ENCODE results near the gene ACER3. TPM values are rescaled to one million over a fixed set of nuclear protein-coding genes. Genes with fewer than 3 reads are reported as not detected.

ACER3 gene
- total RNA-seq, 1 donor from 2014 or later: 14.7 TPM

DNA sequence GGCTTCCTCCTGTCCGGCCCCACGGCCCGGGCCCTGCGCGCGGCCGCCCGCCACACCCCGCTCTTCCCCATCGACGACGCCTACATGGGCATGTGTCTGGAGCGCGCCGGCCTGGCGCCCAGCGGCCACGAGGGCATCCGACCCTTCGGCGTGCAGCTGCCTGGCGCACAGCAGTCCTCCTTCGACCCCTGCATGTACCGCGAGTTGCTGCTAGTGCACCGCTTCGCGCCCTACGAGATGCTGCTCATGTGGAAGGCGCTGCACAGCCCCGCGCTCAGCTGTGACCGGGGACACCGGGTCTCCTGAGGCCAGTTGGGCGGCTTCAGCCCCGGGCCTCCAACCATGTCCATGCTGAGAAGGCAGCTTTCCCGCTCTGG is 179.7 kb downstream of the ACER3 start:
- H3K9me3 Mint-ChIP-seq (ENCODE audit: low read depth): peaks cover 3% of the 10 kb centered on the region
- TF ChIP-seq, protein P1, sequence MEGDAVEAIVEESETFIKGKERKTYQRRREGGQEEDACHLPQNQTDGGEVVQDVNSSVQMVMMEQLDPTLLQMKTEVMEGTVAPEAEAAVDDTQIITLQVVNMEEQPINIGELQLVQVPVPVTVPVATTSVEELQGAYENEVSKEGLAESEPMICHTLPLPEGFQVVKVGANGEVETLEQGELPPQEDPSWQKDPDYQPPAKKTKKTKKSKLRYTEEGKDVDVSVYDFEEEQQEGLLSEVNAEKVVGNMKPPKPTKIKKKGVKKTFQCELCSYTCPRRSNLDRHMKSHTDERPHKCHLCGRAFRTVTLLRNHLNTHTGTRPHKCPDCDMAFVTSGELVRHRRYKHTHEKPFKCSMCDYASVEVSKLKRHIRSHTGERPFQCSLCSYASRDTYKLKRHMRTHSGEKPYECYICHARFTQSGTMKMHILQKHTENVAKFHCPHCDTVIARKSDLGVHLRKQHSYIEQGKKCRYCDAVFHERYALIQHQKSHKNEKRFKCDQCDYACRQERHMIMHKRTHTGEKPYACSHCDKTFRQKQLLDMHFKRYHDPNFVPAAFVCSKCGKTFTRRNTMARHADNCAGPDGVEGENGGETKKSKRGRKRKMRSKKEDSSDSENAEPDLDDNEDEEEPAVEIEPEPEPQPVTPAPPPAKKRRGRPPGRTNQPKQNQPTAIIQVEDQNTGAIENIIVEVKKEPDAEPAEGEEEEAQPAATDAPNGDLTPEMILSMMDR (IDR thresholded peaks at IDR 0.05; ENCODE audit: unreplicated experiment): no peak
- no peak overlapping the region for H3K27ac Mint-ChIP-seq
- peaks cover 6% of the 10 kb centered on the region for H3K36me3 Mint-ChIP-seq (ENCODE audit: insufficient read depth)
- H3K4me1 Mint-ChIP-seq (ENCODE audit: low read depth): peaks cover 18% of the 10 kb centered on the region
- no peak overlapping the region for H3K4me3 Mint-ChIP-seq (ENCODE audit: low read depth)
- no peak for DNase-seq (ENCODE audit: low spot score, unreplicated experiment)
- peaks cover 63% of the 10 kb centered on the region for H3K27me3 Mint-ChIP-seq

DNA sequence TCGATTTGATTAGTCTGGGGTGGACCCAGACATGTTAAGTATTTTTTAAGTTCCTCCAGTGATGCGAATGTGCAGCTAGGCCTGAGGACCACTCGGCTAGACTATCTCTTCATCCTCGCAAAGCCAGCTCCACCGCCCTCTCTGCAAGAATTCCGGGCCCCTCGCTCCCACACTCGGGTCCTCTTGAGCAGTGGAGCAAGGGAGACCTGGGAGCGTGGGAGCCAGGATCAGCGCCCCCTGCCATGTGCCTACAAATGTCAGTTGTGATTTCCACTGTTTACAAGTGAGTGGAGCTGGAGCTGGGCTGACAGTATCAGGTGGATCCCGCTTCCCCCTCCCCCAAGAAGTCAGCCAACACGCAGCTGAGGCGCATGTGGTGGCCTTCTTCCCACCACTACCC is 180.2 kb downstream of the ACER3 start:
- peaks cover 3% of the 10 kb centered on the region for H3K9me3 Mint-ChIP-seq (ENCODE audit: low read depth)
- DNase-seq (ENCODE audit: low spot score, unreplicated experiment): no peak
- peaks cover 6% of the 10 kb centered on the region for H3K36me3 Mint-ChIP-seq (ENCODE audit: insufficient read depth)
- no peak overlapping the region for H3K27ac Mint-ChIP-seq
- TF ChIP-seq, protein P1 (IDR thresholded peaks at IDR 0.05; ENCODE audit: unreplicated experiment): no peak
- H3K27me3 Mint-ChIP-seq: peaks cover 66% of the 10 kb centered on the region
- H3K4me3 Mint-ChIP-seq (ENCODE audit: low read depth): peak overlapping the region; percentile 34
- H3K4me1 Mint-ChIP-seq (ENCODE audit: low read depth): peaks cover 13% of the 10 kb centered on the region

DNA sequence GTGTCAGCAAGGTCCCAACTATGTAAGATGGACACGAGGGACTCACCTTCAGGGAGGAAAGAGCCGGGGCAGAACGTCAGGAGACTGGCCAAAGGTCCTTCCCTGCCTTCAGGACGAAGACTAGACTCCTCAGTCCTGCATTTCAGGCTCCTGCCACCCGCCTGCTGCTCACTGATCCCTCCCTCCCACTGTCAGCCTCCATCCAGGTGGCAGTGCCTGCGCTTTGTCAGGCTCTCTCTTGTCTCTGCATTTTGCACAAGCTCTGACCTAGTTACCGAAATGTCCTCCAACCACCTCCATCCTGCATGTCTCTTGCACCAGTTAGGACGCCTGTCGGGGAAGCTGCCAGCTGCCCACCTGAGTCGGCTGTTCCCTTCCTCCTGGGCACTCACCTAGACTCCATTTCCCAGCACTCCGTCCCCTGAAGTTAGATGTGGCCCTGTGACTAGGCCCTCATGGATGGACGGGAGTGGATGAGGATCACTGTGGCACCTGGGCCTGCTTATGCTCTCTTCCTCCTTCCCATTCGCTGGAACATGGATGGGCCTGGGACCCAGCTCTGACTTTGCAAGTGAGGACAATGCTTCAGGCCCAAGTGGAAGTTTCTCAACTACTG is 181.5 kb downstream of the ACER3 start:
- Mint-ChIP-seq H3K36me3 (ENCODE audit: insufficient read depth) (peaks cover 6% of the 10 kb centered on the region), H3K27ac (no peak overlapping the region), H3K27me3 (peaks cover 66% of the 10 kb centered on the region), H3K9me3 (ENCODE audit: low read depth) (peaks cover 3% of the 10 kb centered on the region), H3K4me1 (ENCODE audit: low read depth) (peaks cover 5% of the 10 kb centered on the region), H3K4me3 (ENCODE audit: low read depth) (no peak overlapping the region)
- TF ChIP-seq, protein P1 (IDR thresholded peaks at IDR 0.05; ENCODE audit: unreplicated experiment): no peak
- no peak for DNase-seq (ENCODE audit: low spot score, unreplicated experiment)

DNA sequence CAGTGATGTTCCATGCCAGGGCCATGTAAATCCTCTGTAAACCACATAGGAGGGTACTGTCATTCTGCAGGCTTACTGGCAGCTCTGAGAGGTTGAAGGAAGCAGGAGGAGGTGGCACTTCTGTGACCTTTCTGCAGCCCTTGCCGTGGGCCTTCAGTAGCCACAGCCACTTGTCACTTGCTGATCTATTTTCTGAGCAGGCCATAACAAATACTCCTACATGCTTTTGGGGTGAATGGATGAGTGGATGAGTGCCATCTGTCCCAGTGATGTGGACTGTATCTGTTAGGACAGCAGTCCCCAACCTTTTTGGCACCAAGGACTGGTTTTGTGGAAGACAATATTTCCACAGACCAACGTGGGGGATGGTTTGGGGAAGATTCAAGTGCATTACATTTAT is 183.6 kb downstream of the ACER3 start:
- peaks cover 2% of the 10 kb centered on the region for H3K36me3 Mint-ChIP-seq (ENCODE audit: insufficient read depth)
- no peaks in the 10 kb centered on the region for H3K9me3 Mint-ChIP-seq (ENCODE audit: low read depth)
- peaks cover 4% of the 10 kb centered on the region for H3K4me1 Mint-ChIP-seq (ENCODE audit: low read depth)
- no peak overlapping the region for H3K27ac Mint-ChIP-seq
- no peak overlapping the region for H3K4me3 Mint-ChIP-seq (ENCODE audit: low read depth)
- no peak for DNase-seq (ENCODE audit: low spot score, unreplicated experiment)
- TF ChIP-seq, protein P1 (IDR thresholded peaks at IDR 0.05; ENCODE audit: unreplicated experiment): no peak
- peaks cover 48% of the 10 kb centered on the region for H3K27me3 Mint-ChIP-seq

DNA sequence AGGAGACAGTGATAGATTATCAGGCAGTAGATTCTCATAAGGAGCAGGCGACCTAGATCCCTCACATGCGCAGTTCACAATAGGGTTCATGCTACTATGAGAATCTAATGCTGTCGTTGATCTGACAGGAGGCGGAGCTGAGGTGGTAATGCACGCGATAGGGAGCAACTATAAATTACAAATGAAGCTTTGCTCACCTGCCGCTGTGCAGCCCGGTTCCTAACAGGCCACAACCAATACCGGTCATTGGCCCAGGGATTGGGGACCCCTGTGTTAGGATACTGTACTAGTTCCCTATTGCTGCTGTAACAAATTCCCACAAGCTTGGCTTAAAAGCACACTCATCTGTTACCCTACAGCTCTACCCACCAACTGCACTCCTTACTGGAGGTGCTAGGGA is 184.2 kb downstream of the ACER3 start:
- Mint-ChIP-seq H3K27ac (no peak overlapping the region), H3K36me3 (ENCODE audit: insufficient read depth) (peaks cover 2% of the 10 kb centered on the region)
- DNase-seq (ENCODE audit: low spot score, unreplicated experiment): no peak

More for the DNA sequence above, 184.2 kb downstream of the ACER3 start:
- TF ChIP-seq, protein P1 (IDR thresholded peaks at IDR 0.05; ENCODE audit: unreplicated experiment): no peak
- Mint-ChIP-seq H3K27me3 (peaks cover 48% of the 10 kb centered on the region), H3K4me1 (ENCODE audit: low read depth) (peaks cover 4% of the 10 kb centered on the region), H3K9me3 (ENCODE audit: low read depth) (no peaks in the 10 kb centered on the region), H3K4me3 (ENCODE audit: low read depth) (no peak overlapping the region)

Data from progenitor cell of endocrine pancreas (in vitro differentiated cells).